SJCRH30 (cell line): ENCODE results near the gene KCNJ14. TPM values are rescaled to one million over a fixed set of nuclear protein-coding genes. Genes with fewer than 3 reads are reported as not detected.
A peak's percentile ranks its signal among the peaks of the same experiment; 100 is the strongest.

Source experiments
- DNase-seq, 2 experiments: peaks; one replicate each; pipeline ENCODE4 v3.0.0-alpha.2; 2015 to 2020
- H3K27ac ChIP-seq: fragments of 250-450 bp; sonication (Bioruptor Pico); 2 replicates; pipeline ENCODE4 v1.5.1; 2020; ENCODE audit warnings: mild to moderate bottlenecking, moderate library complexity
- H3K27me3 ChIP-seq: fragments of 250-450 bp; sonication (Bioruptor Pico); 2 replicates; pipeline ENCODE4 v1.5.1; 2020; ENCODE audit warnings: mild to moderate bottlenecking, moderate library complexity
- H3K36me3 ChIP-seq: fragments of 250-450 bp; sonication (Bioruptor Pico); 2 replicates; pipeline ENCODE4 v1.5.1; 2020; ENCODE audit warnings: mild to moderate bottlenecking, moderate library complexity
- H3K4me1 ChIP-seq: fragments of 250-450 bp; sonication (Bioruptor Pico); 2 replicates; pipeline ENCODE4 v1.5.1; 2020; ENCODE audit warnings: mild to moderate bottlenecking, moderate library complexity
- H3K4me3 ChIP-seq: fragments of 250-450 bp; sonication (Bioruptor Pico); 2 replicates; pipeline ENCODE4 v1.5.1; 2020; ENCODE audit warnings: mild to moderate bottlenecking, moderate library complexity
- H3K9me3 ChIP-seq: fragments of 250-450 bp; sonication (Bioruptor Pico); replicated peaks from 2 replicates; pipeline ENCODE4 v1.5.1; 2020; ENCODE audit warnings: mild to moderate bottlenecking, moderate library complexity
- total RNA-seq: library from RNA; depleted of rRNA; stranded (reverse); fragments of >200 nt; shearing (Covaris generic); gene quantifications from 2 replicates; pipeline ENCODE4 v1.2.3, GENCODE V29; 2014

KCNJ14 gene
- total RNA-seq, 1 experiment from 2014 or later, result 0.57 TPM

- peaks cover 30% of the 10 kb centered on the region for H3K27me3 ChIP-seq
- no peak overlapping the region for H3K27ac ChIP-seq
- H3K9me3 ChIP-seq, result no peaks in the 10 kb centered on the region
- no peaks in the 10 kb centered on the region for H3K4me1 ChIP-seq
- H3K4me3 ChIP-seq, result no peak overlapping the region
- no peak for DNase-seq
- no peaks in the 10 kb centered on the region for H3K36me3 ChIP-seq
Observed at GRCh38 chr19:48496959-48497727, 41.8 kb downstream of the KCNJ14 start.

GRCh38 chr19:48497728-48498594, 42.6 kb downstream of the KCNJ14 start:
- no peaks in the 10 kb centered on the region for H3K9me3 ChIP-seq
- no peaks in the 10 kb centered on the region for H3K4me1 ChIP-seq
- no peaks in the 10 kb centered on the region for H3K36me3 ChIP-seq
- H3K27ac ChIP-seq, result no peak overlapping the region
- peaks cover 30% of the 10 kb centered on the region for H3K27me3 ChIP-seq
- no peak overlapping the region for H3K4me3 ChIP-seq
- DNase-seq, result no peak

- no peaks in the 10 kb centered on the region for H3K4me1 ChIP-seq
- no peaks in the 10 kb centered on the region for H3K36me3 ChIP-seq
- H3K4me3 ChIP-seq, result no peak overlapping the region
- H3K27ac ChIP-seq, result no peak overlapping the region
- no peaks in the 10 kb centered on the region for H3K9me3 ChIP-seq
- peaks cover 30% of the 10 kb centered on the region for H3K27me3 ChIP-seq
- no peak for DNase-seq
Observed at GRCh38 chr19:48498595-48499311, 43.4 kb downstream of the KCNJ14 start.

GRCh38 chr19:48499316-48500090, 44.1 kb downstream of the KCNJ14 start:
- Histone ChIP-seq H3K36me3 (no peaks in the 10 kb centered on the region), H3K4me1 (no peaks in the 10 kb centered on the region), H3K27ac (no peak overlapping the region), H3K4me3 (no peak overlapping the region), H3K9me3 (no peaks in the 10 kb centered on the region), H3K27me3 (peaks cover 30% of the 10 kb centered on the region)
- DNase-seq, result no peak

GRCh38 chr19:48500830-48501493, 45.6 kb downstream of the KCNJ14 start:
- Histone ChIP-seq H3K27ac (no peak overlapping the region), H3K9me3 (no peaks in the 10 kb centered on the region), H3K36me3 (no peaks in the 10 kb centered on the region), H3K4me3 (no peak overlapping the region), H3K4me1 (no peaks in the 10 kb centered on the region), H3K27me3 (peaks cover 30% of the 10 kb centered on the region)
- DNase-seq, result no peak

GRCh38 chr19:48501494-48502349, 46.3 kb downstream of the KCNJ14 start:
- Histone ChIP-seq H3K4me3 (no peak overlapping the region), H3K36me3 (no peaks in the 10 kb centered on the region), H3K9me3 (no peaks in the 10 kb centered on the region), H3K27me3 (peaks cover 29% of the 10 kb centered on the region), H3K4me1 (no peaks in the 10 kb centered on the region), H3K27ac (no peak overlapping the region)
- peak; percentile 51 for DNase-seq

GRCh38 chr19:48502350-48503018, 47.1 kb downstream of the KCNJ14 start:
- Histone ChIP-seq H3K36me3 (no peaks in the 10 kb centered on the region), H3K9me3 (no peaks in the 10 kb centered on the region), H3K27me3 (peaks cover 26% of the 10 kb centered on the region), H3K4me1 (no peaks in the 10 kb centered on the region), H3K4me3 (no peak overlapping the region), H3K27ac (no peak overlapping the region)
- no peak for DNase-seq

GRCh38 chr19:48506138-48506733, 50.9 kb downstream of the KCNJ14 start:
- Histone ChIP-seq H3K4me3 (no peak overlapping the region), H3K27me3 (no peaks in the 10 kb centered on the region), H3K4me1 (no peaks in the 10 kb centered on the region), H3K27ac (no peak overlapping the region), H3K9me3 (no peaks in the 10 kb centered on the region), H3K36me3 (no peaks in the 10 kb centered on the region)
- DNase-seq, result peak in 1 of 2 experiments; percentile 60

- Histone ChIP-seq H3K4me1 (no peaks in the 10 kb centered on the region), H3K4me3 (no peak overlapping the region), H3K27me3 (no peaks in the 10 kb centered on the region), H3K27ac (no peak overlapping the region), H3K9me3 (no peaks in the 10 kb centered on the region), H3K36me3 (no peaks in the 10 kb centered on the region)
- DNase-seq, result no peak
Observed at GRCh38 chr19:48507911-48508439, 52.6 kb downstream of the KCNJ14 start.

- no peak for DNase-seq
- H3K27me3 ChIP-seq, result no peaks in the 10 kb centered on the region
- H3K4me3 ChIP-seq, result no peak overlapping the region
Observed at GRCh38 chr19:48508729-48509411, 53.5 kb downstream of the KCNJ14 start.

GRCh38 chr19:48509467-48510194, 54.3 kb downstream of the KCNJ14 start:
- no peak overlapping the region for H3K4me3 ChIP-seq
- H3K36me3 ChIP-seq, result no peaks in the 10 kb centered on the region
- no peaks in the 10 kb centered on the region for H3K4me1 ChIP-seq
- H3K27me3 ChIP-seq, result no peaks in the 10 kb centered on the region
- H3K27ac ChIP-seq, result no peak overlapping the region
- DNase-seq, result no peak
- no peaks in the 10 kb centered on the region for H3K9me3 ChIP-seq

More at GRCh38 chr19:48508729-48509411, 53.5 kb downstream of the KCNJ14 start:
- H3K36me3 ChIP-seq, result no peaks in the 10 kb centered on the region
- H3K4me1 ChIP-seq, result no peaks in the 10 kb centered on the region
- no peak overlapping the region for H3K27ac ChIP-seq
- no peaks in the 10 kb centered on the region for H3K9me3 ChIP-seq
